Progenitor cell of endocrine pancreas (in vitro differentiated cells): ENCODE measurements around the gene POU6F2. TPM values are rescaled to one million over a fixed set of nuclear protein-coding genes. Genes with fewer than 3 reads are reported as not detected.
A peak's percentile ranks its signal among the peaks of the same experiment; 100 is the strongest.

Source experiments
- DNase-seq: peaks from one replicate; pipeline ENCODE4 v3.0.0; 2021; ENCODE audit warnings: low spot score; ENCODE audit not compliant: unreplicated experiment
- H3K27ac Mint-ChIP-seq: 2 replicates; pipeline ENCODE4 v1.8.0; 2021; ENCODE audit warnings: mild to moderate bottlenecking, moderate library complexity, mixed read lengths
- H3K27me3 Mint-ChIP-seq: 2 replicates; pipeline ENCODE4 v1.8.0; 2021; ENCODE audit warnings: mixed read lengths
- H3K36me3 Mint-ChIP-seq: 2 replicates; pipeline ENCODE4 v1.8.0; 2022; ENCODE audit warnings: mixed read lengths; ENCODE audit not compliant: insufficient read depth
- H3K4me1 Mint-ChIP-seq: 2 replicates; pipeline ENCODE4 v1.8.0; 2021; ENCODE audit warnings: low read depth, mixed read lengths
- H3K4me3 Mint-ChIP-seq: 2 replicates; pipeline ENCODE4 v1.8.0; 2021; ENCODE audit warnings: low read depth, mild to moderate bottlenecking, moderate library complexity, mixed read lengths
- H3K9me3 Mint-ChIP-seq: 2 replicates; pipeline ENCODE4 v1.8.0; 2021; ENCODE audit warnings: low read depth, mixed read lengths
- CTCF ChIP-seq: fragments of 200-600 bp; sonication (generic); IDR thresholded peaks from one replicate; pipeline ENCODE4 v1.5.0; 2021; ENCODE audit warnings: antibody characterized with exemption, mild to moderate bottlenecking; ENCODE audit not compliant: unreplicated experiment
- long read RNA-seq: library from polyadenylated mRNA; unstranded; transcript quantifications from one replicate; pipeline ENCODE4 v2.0.0, GENCODE V29; 2020
- total RNA-seq: library from RNA; stranded (reverse); gene quantifications from 2 replicates; pipeline ENCODE4 v1.2.1, GENCODE V29; 2021

POU6F2 gene
- total RNA-seq: 4.4 and 5.6 TPM in 2 replicates
- long read RNA-seq, partial matches to known transcripts: 4 of 15 reads
- long read RNA-seq, other reads (novel, unspliced or antisense): 11 of 15 reads

GRCh38 chr7:38977685-38978084, at the start of gene POU6F2:
Gene POU6F2, plus strand, starts transcription at chr7:38977909. Its CDS starts 45 bp downstream, at chr7:38977954.
- no peaks in the 10 kb centered on the region for H3K36me3 Mint-ChIP-seq
- peaks cover 35% of the 10 kb centered on the region for H3K27me3 Mint-ChIP-seq
- DNase-seq: no peak
- no peaks in the 10 kb centered on the region for H3K9me3 Mint-ChIP-seq
- peak within 1 kb of the TSS; percentile 18 for H3K27ac Mint-ChIP-seq
- peak within 1 kb of the TSS; percentile 11 for H3K4me3 Mint-ChIP-seq
- peaks cover 18% of the 10 kb centered on the region for H3K4me1 Mint-ChIP-seq
- no peak for TF ChIP-seq CTCF

- Mint-ChIP-seq H3K36me3 (no peaks in the 10 kb centered on the region), H3K4me1 (peaks cover 1% of the 10 kb centered on the region), H3K27me3 (no peaks in the 10 kb centered on the region), H3K9me3 (no peaks in the 10 kb centered on the region), H3K4me3 (no peak overlapping the region), H3K27ac (no peak overlapping the region)
- no peak for TF ChIP-seq CTCF
- no peak for DNase-seq
Observed at GRCh38 chr7:38928506-38928905, 49.2 kb upstream of the POU6F2 start.

GRCh38 chr7:38929460-38930171, 48.1 kb upstream of the POU6F2 start:
- no peaks in the 10 kb centered on the region for H3K36me3 Mint-ChIP-seq
- H3K4me1 Mint-ChIP-seq: peaks cover 1% of the 10 kb centered on the region
- TF ChIP-seq CTCF: no peak
- no peaks in the 10 kb centered on the region for H3K27me3 Mint-ChIP-seq
- H3K4me3 Mint-ChIP-seq: no peak overlapping the region
- no peaks in the 10 kb centered on the region for H3K9me3 Mint-ChIP-seq
- H3K27ac Mint-ChIP-seq: no peak overlapping the region
- DNase-seq: no peak

GRCh38 chr7:38932509-38933168, 45.1 kb upstream of the POU6F2 start:
- Mint-ChIP-seq H3K4me1 (peaks cover 1% of the 10 kb centered on the region), H3K36me3 (no peaks in the 10 kb centered on the region), H3K4me3 (no peak overlapping the region), H3K9me3 (no peaks in the 10 kb centered on the region), H3K27me3 (no peaks in the 10 kb centered on the region), H3K27ac (no peak overlapping the region)
- DNase-seq: peak; percentile 38
- TF ChIP-seq CTCF: peak; percentile 93

GRCh38 chr7:38934051-38934450, 43.7 kb upstream of the POU6F2 start:
- H3K36me3 Mint-ChIP-seq: no peaks in the 10 kb centered on the region
- no peaks in the 10 kb centered on the region for H3K9me3 Mint-ChIP-seq
- no peak overlapping the region for H3K4me3 Mint-ChIP-seq
- H3K27me3 Mint-ChIP-seq: no peaks in the 10 kb centered on the region
- no peak for TF ChIP-seq CTCF
- peaks cover 1% of the 10 kb centered on the region for H3K4me1 Mint-ChIP-seq
- DNase-seq: no peak
- no peak overlapping the region for H3K27ac Mint-ChIP-seq
